NOMO-1 treated with dmso at 0.1 percent for 144 hours (cell line): Measurements from ENCODE around the gene MAN2C1.
"Not testable (repeated sequence)": the region's sequence is repeated elsewhere in the genome, so short reads cannot be mapped to it uniquely, and the experiment has no call there.

Experiments used
- DNase-seq: peaks from one replicate; lab custom pipeline; 2025; ENCODE audit not compliant: unreplicated experiment; lab: John Stamatoyannopoulos, UW

MAN2C1 gene

DNA sequence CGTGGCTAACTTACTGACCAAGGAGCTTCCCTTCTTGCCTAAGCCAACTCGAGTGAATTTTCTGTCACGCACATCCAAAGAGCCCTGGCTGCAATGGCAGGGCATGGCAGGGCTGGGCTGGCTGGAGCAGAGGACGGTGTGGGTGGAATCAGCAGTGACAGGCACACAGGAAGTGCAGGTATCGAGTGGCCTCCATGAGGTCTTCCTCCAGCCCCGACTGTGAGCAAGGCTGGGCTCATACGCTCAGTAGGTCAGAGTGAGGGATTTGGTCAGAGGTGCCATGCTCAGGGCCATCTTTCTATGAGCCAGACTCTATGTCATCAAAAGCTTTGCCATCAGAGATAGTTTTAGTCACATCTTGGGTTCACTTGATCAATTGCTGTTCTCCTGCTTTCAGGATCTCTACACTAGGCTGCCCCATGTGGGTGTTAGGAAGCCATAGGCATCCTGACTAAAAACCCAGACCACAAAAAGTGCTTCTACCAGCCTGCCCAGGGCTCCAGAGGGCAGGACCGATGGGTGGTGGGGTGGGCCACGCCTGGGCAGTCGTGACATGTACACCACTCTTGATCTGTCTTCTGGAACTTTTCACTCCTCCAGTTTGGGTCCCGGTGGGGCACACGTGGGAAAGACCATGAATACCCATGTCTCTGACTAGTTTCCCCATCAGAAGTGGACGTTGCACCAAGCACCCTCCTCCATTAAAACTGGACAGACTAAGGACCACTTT, 55.1 kb downstream of the MAN2C1 start:
- no peak for DNase-seq

DNA sequence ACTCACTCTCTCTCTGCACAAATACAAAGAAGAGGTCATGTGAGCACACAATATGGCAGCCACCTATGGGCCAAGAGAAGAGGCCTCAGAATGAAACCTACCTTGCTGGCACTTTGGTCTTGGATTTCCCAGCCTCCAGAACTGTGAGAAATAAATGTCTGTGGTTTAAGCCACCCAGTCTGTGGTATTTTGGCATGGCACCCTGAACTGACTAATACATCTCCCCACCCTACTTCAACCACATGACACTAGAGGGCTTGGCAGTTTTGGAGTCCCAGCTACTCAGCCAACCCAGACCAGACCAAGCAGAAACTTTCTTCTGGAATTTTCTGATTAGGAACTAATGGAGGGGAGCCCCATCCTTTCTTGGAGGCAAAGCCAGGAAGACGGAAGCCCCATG, 55.9 kb downstream of the MAN2C1 start:
- DNase-seq, result not testable (repeated sequence)

DNA sequence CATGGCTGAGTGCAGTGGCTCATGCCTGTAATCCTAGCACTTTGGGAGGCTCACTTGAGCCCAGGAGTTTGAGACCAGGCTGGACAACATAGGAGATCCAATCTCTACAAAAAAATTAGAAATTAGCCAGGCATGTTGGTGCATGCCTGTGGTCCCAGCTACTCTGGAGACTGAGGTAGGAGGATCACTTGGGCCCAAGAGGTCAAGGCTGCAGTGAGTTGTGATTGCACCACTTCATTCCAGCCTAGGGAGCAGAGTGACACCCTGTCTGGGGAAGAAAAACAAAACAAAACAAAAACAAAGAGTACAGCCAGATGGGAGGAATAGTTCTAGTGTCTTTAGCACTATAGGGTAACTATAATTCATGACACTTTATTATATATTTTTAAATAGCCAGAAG, 58.7 kb downstream of the MAN2C1 start:
- DNase-seq, result no peak

DNA sequence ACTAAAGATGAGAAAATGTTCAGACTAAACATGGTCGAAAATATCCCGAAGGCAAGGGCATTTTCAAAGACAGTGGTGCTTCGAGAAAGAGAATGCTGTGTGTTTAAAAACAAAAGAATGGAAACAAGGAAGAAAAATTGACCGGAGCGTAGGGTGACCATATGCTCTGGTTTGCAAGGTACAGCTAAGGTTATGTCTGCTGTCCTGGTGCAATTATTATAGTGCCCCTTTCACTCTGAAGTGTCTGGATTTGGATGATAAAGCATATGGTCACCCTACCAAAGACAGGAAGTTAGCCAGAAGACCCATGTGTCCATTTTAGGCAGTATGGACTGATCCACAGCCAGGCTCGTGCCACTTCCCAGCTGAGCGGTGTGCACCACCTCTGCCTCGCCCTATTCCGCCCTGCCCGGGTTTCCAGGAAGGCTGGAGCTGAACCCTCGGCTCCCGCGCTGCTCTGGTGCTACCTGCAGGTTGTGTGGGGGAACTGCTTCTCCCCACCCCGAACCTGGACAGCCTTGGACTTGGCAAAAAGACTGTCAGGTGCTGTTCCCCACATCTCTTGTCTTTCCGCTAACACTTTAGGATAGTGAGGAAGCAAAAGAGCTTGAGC, 60.5 kb downstream of the MAN2C1 start:
- DNase-seq, result peak; percentile 2

DNA sequence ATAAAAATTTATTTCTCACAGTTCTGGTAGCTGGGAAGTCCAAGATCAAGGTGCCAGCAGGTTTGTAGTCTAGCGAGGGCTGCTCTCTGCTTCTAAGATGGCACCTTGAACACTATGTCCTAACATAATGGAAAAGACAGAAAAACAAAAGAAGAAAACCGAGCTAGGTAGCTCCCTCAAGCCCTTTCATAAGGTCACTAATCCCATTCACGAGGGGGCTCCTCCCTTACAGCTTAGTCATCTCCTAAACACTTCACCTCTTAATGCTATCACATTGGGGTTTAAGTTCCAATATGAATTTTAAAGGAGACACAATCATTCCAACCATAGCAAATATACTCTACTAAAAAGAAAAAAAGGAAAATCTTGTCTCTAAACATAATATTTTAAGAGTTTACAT, 62.2 kb downstream of the MAN2C1 start:
- no peak for DNase-seq
